Stimulated activated naive CD4-positive, alpha-beta T cell (primary cell): ENCODE results near the gene TNK1.
"Not testable (repeated sequence)": the region's sequence is repeated elsewhere in the genome, so short reads cannot be mapped to it uniquely, and the experiment has no call there.

ENCODE experiments used
- DNase-seq, 6 experiments: peaks; one replicate each; lab custom pipeline; 2025; lab: John Stamatoyannopoulos, UW

The TNK1 gene

DNA sequence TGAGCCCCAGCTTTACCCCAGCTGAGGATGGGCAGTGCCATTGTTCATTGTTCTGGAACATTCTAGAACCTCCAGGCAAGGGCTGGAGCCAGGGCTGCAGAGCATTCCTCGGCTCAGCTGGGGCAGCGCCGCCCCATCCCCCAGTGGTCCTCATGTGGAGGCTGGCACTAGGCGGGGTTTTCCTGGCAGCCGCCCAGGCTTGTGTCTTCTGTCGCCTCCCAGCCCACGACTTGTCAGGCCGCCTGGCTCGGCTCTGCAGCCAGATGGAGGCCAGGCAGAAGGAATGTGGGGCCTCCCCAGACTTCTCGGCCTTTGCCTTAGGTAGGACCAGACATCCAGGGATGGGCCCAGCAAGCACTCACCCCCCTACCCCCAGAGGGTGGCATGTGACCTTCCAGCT, 25.8 kb upstream of the TNK1 start, which contains the start of gene TMEM95:
Gene TMEM95, plus strand, starts transcription at position 104 of the 400 bp plus-strand sequence. Its CDS starts 49 bp downstream, at position 153.
- no peak for DNase-seq

DNA sequence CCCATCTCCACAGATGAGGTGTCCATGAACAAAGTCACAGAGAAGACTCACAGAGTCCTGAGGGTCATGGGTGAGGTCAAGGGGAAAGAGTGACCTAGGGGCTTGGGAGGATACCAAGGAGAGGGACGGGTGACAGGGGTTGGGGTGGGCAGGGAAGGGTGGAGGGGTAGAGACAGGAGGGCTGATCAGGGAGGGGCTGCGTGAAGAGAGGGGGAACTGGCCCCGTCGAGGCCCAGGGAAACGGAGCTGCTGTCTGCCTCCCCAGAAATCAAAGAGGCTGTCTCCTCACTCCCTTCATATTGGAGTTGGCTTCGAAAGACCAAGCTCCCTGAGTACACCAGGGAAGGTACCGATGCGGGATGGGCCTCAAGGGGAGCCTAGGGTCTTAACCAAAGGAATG, 25.3 kb upstream of the TNK1 start:
- no peak for DNase-seq

DNA sequence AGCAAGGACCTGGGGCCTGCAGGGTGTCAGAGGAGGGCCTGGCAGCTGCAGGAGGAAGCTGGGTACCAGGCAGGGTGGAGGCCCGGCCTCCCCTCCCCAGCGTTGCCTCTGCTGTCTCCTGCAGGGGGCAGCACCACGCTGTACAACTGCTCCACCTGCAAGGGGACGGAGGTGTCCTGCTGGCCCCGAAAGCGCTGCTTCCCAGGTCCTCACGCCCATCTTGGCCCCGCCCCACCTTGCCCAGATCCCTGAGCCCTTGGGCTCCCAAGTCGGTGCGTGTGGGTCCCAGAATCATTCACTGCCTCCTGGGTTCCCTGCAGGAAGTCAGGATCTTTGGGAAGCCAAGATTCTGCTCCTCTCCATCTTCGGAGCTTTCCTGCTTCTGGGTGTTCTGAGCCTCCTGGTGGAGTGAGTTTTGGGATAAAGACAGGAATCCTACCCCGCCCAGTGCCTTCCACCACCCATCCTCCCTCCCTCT, 24.8 kb upstream of the TNK1 start:
- DNase-seq = peak; percentile 67 to 85 (median 76)

DNA sequence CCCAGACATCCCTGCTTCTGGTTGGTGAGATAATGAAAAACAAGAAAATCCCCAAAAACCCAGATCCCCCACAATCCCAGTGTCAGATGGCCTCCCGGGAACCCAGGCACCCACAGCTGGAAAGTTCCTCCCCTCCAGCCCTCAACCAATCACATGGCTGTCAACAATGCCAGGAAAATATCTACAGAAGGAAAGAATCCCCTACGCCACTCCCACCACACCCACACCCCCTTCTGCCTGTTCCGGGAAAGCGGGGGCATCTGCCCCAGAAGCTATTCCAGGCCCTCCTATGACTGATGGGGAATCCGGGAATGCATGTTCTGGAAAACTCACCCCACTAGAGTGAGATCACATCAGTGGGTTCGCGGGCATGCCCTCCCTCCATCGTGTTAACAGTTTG, 24.1 kb upstream of the TNK1 start:
- DNase-seq = no peak

DNA sequence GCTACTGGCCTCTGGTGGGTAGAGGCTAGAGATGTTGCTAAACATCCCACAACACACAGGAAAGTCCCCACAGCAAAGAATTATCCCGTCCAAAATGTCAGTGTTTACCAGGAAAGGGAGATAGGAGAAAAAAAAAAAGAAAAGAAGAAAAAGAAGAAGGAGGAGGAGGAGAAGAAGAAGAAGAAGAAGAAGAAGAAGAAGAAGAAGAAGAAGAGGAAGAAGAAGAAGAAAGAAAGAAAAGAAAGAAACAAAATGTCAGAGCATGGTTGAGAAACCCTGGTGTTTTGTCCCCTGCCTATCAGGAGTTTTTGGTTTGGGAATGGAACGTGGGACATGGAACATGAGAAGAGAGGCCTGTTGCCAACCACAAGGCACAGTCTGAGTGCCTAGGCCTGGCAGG, 23.5 kb upstream of the TNK1 start:
- no peak for DNase-seq

DNA sequence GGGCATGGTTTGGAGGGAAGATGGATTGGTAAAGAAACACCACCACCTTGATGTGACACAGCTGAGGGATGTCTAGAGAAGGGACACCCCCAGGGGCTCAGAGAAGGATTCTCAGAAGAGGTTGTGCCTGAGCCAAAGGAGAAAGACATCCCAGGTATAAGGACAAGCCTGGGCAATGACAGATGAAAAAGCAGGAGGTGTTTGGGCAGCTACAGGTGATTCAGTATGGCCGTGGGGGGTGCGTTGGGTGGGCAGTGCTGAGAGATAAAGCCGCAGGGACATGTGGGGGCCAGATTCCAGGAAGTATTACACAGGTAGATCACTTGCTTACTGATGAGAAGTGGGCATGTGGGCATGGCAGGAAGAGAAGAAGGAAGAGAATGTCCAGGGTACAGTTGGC, 19.0 kb upstream of the TNK1 start:
- no peak for DNase-seq

DNA sequence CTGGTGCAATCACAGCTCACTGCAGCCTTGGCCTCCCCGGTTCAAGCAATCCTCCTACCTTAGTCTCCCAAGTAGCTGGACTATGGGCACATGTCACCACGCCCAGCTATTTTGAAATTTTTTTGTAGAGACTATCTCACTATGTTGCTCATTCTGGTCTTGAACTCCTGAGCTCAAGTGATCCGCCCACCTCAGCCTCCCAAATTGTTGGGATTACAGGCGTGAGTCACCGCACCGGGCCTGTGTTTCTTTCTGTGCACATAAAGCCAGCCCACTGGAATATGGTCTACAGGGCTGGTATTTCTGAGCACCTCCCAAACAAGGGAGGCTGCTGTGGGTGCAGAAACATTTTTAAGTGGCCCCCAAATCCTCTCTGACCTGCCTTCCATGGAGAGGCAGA, 17.6 kb upstream of the TNK1 start:
- no peak for DNase-seq

DNA sequence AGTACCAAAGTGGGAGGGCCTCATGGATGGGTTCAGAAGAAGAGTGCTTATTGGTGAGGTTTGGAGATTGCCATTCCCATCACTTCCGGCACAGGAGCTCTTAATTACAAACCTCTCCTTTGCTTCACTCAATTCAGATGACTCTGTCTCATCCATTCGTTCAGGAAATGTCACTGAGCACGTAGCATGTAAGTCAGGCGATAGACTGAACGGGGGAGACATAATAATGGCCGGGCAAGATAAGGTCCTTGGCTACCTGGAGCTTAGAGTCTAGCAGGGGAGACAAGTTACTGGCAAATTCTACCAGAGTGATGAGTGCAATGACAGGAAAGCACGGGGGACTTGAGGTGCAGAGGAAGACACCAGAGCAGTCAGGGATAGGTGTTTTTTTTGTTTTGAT, 14.9 kb upstream of the TNK1 start:
- not testable (repeated sequence) for DNase-seq

DNA sequence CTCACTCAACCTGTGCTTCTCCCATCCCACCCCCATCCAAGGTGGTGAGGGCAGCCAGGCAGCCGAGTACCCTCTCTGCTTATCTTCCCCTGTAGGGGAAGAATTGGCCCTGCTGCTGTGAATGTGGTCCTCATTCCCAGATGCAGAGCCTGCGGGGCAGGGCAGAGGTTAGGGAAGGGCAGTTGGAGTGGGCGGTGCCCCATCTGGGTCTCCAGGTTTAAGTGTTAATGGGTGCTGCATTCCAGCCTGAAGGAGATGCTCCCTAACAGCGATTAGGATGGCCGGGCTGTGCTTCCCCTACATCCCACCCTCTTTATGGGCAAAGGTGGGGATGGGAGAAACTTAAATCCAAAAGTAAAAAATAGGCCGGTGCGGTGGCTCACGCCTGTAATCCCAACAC, 13.8 kb upstream of the TNK1 start:
- no peak for DNase-seq

DNA sequence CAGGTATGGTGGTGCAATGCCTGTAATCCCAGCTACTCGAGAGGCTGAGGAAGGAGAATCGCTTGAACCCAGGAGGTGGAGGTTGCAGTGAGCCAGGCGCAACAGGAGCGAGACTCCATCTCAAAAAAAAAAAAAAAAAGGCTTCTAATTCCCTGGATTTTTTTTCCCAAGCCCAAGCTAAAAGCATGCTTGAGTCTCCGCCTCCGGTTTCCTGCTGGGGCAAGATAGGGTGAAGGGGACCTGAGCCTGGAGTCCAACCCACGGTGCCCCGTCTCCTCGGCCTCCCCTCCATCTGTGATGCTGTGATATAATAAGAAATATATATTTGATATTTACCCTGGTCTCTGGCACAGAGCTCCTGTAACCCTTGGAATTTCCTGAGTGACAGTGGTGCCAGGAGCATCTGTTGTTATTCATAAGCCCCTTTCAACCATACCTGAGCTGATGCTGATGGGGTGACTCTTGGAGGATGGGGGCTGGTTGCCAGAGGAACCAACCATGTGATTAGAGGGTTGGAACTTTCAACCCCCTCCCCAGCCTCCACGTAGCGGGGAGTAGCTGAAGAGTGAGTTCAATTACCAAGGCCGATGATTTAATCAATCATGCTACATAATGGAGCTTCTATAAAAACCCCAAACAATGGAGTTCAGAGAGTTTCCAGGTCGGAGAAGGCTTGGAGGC, 12.8 kb upstream of the TNK1 start:
- no peak for DNase-seq

DNA sequence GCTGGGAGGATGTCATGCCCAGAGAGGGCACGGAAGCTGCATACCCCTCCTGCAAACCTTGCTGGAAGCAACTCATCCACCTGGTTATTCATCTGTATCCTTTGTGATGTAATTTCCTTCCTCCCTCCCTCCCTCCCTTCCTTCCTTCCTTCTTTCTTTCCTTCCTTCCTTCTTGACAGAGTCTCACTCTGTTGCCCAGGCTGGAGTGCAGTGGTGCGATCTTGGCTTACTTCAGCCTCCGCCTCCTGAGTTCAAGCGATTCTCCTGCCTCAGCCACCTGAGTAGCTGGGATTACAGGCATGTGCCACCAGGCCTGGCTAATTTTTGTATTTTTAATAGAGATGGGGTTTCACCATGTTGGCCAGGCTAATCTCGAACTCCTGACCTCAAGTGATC, 12.3 kb upstream of the TNK1 start:
- not testable (repeated sequence) for DNase-seq

DNA sequence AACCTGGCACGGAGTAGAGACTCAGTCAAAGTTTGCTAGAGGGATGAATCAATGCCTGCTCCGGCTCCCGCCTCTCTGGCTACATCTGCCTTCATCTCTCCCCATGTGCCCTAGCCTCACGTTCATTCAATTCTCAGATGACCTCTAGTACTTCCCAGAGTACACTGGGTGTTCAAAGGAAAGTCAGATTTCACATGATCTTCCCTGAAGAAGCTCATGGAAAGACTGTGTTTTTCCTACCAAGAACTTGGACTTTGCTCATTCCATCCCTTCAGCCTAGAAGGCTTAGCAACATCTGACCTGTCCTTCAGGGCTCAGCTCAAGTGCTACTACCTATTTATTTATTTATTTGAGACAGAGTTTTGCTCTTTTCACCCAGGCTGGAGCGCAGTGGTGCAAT, 11.1 kb upstream of the TNK1 start:
- no peak for DNase-seq

DNA sequence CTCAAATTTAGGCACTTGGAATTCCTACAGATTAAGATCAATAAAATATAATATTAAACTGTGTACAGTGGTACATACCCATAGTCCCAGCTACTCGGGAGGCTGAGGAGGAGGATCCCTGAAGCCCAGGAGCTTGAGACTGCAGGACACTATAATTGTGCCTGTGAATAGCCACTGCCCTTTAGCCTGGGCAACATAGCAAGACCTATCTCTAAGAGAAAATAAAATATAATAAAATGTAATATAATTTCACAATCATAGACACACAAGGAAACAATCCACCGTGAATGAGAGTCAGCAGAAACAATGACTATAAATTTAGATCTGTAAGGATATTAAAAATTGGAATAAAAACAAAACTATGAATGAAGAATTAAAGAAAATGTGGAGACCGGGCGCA, 10.0 kb upstream of the TNK1 start:
- DNase-seq = no peak

DNA sequence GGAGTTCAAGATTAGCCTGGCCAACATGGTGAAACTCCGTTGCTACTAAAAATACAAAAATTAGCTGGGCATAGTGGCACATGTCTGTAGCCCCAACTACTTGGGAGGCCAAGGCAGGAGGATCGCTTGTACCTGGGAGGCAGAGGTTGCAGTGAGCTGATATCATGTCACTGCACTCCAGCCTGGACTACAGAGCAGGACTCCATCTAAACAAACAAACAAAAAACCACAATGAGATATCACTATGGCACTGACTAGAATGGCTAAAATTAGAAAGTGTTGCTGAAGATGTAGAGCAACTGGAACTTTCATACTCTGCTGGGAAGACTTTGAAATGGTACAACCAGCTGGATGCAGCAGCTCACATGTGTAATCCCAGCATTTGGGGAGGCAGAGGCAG, 6.5 kb upstream of the TNK1 start:
- no peak for DNase-seq

DNA sequence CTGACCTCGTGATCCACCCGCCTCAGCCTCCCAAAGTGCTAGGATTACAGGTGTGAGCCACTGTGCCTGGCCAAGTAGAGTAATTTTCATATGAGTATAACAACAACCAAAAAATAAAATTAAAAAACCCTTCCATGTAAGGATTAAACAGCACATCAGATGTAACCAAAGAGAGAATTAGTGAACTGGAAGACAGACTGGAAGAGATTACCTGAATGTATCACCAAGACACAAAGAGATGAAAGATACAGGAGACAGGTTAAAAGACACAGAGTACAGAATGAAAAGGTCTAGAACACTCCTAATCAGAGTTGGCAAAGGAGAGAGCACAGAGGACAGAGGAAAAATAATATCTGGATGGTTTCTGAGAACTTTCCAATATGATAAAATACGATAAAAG, 1.8 kb upstream of the TNK1 start:
- DNase-seq = no peak

DNA sequence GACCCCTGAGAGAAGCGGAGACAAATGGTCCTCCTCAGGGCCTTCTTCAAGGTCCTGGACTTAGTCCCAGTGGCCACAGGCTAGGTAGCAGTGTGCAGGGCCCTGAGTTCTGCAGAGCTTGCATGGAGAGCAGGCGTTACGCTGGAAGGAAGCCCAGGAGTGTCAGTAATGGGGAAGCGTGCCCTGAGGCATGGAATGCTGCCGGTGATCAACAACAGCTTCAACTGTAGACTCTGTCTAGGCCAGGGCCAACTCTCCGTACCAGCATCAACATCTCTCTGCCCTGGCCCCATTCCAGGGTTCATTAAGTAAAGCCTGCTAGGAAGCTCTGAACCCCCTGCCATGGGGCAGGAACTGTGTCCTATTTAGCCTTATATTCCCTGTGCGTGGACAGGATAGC, 568 bp upstream of the TNK1 start:
- no peak for DNase-seq

DNA sequence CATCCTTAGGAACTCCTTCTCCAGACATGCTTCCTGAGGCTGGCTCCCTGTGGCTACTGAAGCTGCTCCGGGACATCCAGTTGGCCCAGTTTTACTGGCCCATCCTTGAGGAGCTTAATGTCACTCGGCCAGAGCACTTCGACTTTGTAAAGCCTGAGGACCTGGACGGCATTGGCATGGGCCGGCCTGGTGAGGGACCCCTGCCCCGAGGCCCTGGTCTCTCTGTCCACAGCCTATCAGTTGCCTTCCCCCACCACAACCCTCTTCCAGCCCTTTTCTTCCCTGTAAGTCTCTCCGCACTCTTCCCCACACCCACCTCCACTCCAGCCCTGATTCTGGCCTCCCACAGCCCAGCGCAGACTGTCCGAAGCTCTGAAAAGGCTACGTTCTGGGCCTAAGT, 2.0 kb downstream of the TNK1 start:
- DNase-seq = no peak

DNA sequence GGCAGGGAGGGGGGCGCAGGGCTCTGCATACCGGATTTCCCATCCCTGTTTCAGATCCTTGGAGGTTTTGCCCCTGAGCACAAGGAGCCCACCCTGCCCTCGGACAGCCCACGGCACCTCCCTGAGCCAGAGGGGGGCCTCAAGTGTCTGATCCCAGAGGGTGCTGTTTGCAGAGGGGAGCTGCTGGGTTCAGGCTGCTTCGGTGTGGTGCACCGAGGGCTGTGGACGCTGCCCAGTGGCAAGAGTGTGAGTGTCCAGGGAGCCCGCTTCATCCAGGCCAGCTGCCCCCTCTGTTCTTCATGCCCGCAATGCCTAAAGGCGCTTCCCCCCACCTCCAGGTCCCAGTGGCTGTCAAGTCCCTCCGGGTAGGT, 2.5 kb downstream of the TNK1 start:
- no peak for DNase-seq

DNA sequence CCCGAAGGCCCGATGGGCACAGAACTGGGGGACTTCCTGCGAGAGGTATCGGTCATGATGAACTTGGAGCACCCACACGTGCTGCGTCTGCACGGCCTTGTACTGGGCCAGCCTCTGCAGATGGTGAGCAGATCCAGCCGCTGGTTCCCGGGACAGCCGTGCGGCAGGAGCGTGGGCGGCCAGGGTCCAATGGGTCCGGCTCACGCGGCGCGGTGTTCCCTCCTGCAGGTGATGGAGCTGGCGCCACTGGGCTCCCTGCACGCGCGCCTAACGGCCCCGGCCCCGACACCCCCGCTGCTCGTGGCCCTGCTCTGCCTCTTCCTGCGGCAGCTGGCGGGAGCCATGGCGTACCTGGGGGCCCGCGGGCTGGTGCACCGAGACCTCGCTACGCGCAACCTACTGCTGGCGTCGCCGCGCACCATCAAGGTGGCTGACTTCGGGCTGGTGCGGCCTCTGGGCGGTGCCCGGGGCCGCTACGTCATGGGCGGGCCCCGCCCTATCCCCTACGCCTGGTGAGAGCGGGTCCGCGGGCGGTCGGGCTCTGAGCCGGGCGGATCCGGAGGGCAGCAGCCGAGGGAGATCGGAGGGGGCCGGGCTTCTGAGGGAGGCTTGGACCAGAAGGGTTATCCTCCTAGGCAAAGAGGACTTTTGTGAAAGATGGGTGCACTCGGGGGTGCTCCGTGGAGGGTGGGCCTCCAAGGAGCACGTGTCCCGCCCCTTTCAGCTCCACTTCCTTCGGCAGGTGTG, 3.0 kb downstream of the TNK1 start:
- DNase-seq = peak; percentile 70 to 95 (median 84)

DNA sequence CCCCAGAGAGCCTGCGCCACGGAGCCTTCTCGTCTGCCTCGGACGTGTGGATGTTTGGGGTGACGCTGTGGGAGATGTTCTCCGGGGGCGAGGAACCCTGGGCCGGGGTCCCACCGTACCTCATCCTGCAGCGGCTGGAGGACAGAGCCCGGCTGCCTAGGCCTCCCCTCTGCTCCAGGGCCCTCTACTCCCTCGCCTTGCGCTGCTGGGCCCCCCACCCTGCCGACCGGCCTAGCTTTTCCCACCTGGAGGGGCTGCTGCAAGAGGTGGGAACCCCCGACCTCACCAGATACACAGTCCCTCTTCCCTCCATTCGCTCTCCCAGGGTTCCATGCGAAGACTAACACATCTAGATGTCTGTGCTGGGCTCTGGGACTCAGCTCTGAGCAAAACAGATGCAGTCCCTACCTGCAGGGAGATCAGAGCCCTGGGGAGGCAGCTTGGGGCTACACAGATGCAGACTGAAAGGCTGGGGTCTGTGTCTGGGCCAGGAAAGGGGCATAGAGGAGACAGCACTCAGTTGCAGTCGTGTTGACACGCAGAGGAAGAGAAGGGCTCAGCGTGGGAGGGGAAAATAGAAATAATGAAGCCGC, 3.7 kb downstream of the TNK1 start:
- DNase-seq = no peak

DNA sequence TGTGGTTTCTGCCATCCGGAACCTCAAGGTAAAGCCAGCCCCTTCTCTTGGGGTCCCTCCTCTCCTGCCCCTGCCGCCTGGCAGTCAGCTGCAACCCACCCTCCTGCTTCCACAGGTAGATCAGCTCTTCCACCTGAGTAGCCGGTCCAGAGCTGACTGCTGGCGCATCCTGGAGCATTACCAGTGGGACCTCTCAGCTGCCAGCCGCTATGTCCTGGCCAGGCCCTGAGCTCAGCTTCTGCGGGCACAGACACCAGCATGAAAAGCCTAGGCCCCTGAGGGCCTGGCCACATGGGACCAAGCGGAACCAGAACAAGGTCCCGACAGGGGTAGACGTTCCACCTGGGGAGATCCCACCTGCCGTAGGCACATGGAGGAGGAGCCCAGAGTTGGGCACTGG, 8.0 kb downstream of the TNK1 start:
- no peak for DNase-seq

DNA sequence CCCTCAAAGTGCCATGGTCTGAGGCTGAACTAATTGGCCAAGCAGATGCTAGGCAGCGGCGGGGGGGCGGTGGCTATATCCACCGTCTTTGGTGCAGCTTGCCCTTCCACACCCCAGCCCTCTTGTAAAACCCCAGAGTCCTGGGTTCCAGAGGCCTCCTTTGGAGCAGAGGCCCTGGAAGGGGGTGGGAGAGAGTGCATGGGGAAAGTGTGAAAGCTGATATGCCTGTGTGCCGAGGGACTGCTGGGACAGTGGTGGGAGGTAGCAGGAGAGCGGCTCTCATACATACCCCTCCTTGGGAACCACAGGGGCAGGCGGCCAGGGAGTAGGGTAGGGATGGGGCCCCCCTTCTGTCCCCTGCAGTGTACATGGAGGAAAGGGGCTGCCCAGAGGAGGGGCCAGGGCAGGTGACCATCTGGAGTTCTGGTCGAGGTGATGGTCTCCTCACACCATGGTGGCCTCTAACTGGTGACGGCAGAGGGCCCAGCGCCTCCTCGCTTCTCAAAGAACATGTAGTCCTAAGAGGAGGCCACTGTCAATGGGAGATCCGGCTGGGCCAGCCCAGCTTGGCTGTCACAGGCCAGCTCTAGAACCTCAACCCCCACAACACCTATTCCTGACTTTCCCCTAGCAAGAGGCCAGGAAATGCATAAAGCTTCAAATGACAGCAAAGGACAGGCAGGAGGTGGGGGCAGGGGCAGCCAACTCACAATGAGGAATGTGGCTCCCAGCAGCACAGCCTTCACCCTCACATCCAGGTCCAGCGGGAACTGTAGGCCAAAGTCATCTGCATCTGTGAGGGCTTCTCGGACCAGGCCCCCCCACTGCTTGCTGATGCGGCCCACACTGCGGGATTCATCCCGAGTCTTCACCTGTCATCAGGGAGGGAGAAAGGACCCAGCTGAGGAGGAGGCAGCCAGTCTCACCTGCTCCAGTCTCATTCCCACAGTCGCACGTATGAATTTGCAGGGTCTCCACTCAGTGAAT, 9.3 kb downstream of the TNK1 start:
- DNase-seq = no peak
